ENCODE measurements around the gene PGS1. TPM values are rescaled to one million over a fixed set of nuclear protein-coding genes. Genes with fewer than 3 reads are reported as not detected.

Gene PGS1
- total and polyA plus RNA-seq, 5 donors from 2014 or later: 29.6 to 50.1 (median 32.3) TPM

DNA sequence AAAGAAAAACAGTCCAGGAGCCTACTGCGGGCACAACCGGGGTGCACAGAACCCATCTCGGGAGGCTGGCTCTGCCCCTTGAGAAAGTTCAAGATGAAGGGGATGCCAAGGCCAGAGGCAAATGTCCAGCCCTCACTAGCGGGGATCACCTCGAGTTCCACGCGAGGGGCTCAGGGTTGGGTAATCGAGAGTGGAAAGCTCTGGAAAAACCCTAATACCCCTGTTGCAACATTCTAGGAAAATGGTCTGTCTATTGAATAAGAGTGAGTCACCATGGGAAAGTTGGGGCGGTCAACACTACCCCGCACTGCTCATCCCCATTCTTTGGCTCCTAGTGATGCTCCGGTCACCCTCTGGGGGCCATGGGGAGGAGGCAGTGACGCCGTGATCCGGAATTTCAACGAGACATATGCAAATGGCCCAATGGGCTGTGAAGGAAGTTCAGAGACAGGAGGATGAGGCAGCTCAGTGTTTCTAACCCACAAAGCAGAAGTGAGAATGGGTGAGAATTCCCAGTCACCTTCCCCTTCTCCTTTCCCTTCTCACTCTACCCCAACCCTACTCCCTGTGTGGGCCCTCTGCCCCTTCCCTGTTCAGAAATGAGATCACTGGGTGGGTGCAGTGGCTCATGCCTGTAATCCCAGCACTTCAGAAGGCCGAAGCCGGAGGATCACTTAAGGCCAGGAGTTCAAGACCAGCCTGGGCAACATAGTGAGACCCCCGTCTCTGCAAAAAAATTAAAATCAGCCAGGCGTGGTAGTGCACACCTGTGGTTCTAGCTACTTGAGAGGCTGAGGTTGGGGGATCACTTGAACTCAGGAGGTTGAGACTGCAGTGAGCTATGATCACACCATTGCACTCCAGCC is 41.0 kb upstream of the PGS1 start:
- Histone ChIP-seq H3K4me3 (ENCODE audit: low read depth, low read length) (no peak overlapping the region), H3K27ac (ENCODE audit: insufficient read depth, low read length, poor library complexity, severe bottlenecking) (no peak overlapping the region), H3K36me3 (ENCODE audit: control insufficient read depth, insufficient read depth, low read length) (no peaks in the 10 kb centered on the region), H3K4me1 (ENCODE audit: control insufficient read depth, insufficient read depth, low read length, poor library complexity, severe bottlenecking) (peaks cover 57% of the 10 kb centered on the region), H3K9me3 (ENCODE audit: control insufficient read depth in 2 of 2, low read length in 2 of 2) (no peaks in the 10 kb centered on the region), H3K27me3 (ENCODE audit: control insufficient read depth, insufficient read depth, low read length) (no peaks in the 10 kb centered on the region)
- Mint-ChIP-seq H3K9me3 (no peaks in the 10 kb centered on the region), H3K27ac (peak overlapping the region in 2 of 3 donors; percentile 20 to 93), H3K36me3 (no peaks in the 10 kb centered on the region), H3K4me3 (peak overlapping the region in 1 of 4 donors; percentile 20), H3K27me3 (no peaks in the 10 kb centered on the region), H3K4me1 (peaks cover 24 to 67% (median 37%) of the 10 kb centered on the region in 4 donors)
- DNase-seq: no peak
- peak in 1 of 2 donors; percentile 36 for ATAC-seq (ENCODE audit: low read depth in 2 of 2)

DNA sequence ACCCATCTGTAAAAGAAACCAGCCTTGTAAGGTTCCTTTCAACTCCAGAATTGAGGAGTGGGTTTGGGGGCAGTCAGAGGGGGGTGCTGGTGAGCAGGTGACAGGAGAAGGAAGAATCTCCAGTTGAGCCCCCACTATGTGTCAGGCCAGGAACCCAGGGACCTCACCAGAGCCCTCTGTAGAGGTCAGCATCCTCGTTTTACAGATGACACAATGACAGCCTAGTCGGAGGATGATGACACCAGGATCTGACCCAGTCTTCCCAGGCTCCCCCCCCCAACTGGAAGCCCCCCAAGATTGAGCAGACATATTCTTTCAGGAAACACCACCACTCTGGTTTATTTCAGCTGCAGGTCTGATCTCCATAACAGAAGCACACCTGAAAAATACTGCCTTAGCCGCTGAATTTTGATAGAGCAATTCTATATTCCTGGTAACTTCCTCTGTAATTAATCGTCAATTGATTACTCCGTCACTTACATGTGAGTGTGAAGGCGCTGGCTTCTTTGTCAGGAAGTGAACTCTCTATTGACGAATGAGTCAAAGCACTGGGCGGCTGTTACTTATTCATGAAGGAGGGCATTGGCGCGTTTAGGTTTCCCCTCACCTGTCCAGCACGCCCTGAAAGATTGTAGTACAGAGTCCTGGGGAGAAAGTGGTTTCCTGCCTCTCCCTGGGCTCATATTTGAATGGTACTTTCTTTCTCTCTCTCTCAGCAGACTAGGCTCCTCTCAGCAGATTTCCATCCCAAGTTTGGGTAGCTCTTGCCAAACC is 39.8 kb upstream of the PGS1 start:
- Mint-ChIP-seq H3K27ac (peak overlapping the region; percentile 89 to 93 (median 92)), H3K27me3 (no peaks in the 10 kb centered on the region), H3K4me1 (peaks cover 18 to 68% (median 36%) of the 10 kb centered on the region in 4 donors), H3K36me3 (no peaks in the 10 kb centered on the region), H3K4me3 (peak overlapping the region; percentile 75 to 88 (median 78)), H3K9me3 (no peaks in the 10 kb centered on the region)
- H3K4me3 ChIP-seq (ENCODE audit: low read depth, low read length): peak overlapping the region; percentile 38
- H3K36me3 ChIP-seq (ENCODE audit: control insufficient read depth, insufficient read depth, low read length): no peaks in the 10 kb centered on the region
- H3K9me3 ChIP-seq (ENCODE audit: control insufficient read depth in 2 of 2, low read length in 2 of 2): no peaks in the 10 kb centered on the region
- ATAC-seq (ENCODE audit: low read depth in 2 of 2) (peak; percentile 21 to 56), DNase-seq (peak in 2 of 3 donors; percentile 61 to 83)
- H3K27ac ChIP-seq (ENCODE audit: insufficient read depth, low read length, poor library complexity, severe bottlenecking): peak overlapping the region; percentile 65
- no peaks in the 10 kb centered on the region for H3K27me3 ChIP-seq (ENCODE audit: control insufficient read depth, insufficient read depth, low read length)
- peaks cover 57% of the 10 kb centered on the region for H3K4me1 ChIP-seq (ENCODE audit: control insufficient read depth, insufficient read depth, low read length, poor library complexity, severe bottlenecking)

DNA sequence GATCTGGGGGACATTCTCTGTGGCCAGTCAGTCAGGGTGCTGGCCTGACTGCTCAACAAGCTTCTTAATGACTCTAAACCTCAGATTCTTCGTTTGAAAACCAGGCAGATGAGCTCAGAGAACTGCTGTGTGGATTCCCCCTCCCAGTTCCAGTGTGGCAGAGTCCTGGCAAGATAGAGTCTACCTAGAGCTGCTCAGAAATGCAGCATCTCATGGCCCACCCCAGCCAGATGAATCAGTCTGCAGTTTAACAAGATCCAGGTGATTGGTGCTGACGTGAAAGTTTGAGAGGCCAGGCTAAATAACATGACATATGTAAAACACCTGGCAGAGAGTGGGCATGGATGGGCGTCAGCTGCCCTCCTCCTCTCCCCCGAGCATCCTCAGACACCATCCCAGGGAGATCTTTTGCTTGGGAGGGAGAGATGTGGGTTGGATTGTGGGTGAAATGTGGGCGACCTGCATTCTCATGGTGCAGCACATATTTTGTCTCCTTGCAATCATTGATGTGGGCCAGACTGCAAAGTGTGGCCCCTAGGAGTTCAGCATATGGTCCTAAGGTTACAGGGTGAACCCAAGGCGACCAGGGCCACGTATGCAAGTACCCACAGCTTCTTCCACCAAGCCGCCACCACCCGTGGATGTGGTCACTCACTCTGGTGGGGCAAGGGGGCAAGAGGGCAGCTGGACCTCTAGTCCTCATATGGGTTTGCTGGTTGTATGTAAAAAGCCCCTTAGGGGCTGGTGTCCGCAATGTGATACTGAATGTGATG is 38.1 kb upstream of the PGS1 start:
- H3K27me3 ChIP-seq (ENCODE audit: control insufficient read depth, insufficient read depth, low read length): no peaks in the 10 kb centered on the region
- H3K4me1 ChIP-seq (ENCODE audit: control insufficient read depth, insufficient read depth, low read length, poor library complexity, severe bottlenecking): peaks cover 69% of the 10 kb centered on the region
- Mint-ChIP-seq H3K4me3 (peak overlapping the region; percentile 49 to 84 (median 82)), H3K36me3 (no peaks in the 10 kb centered on the region), H3K4me1 (peaks cover 17 to 69% (median 36%) of the 10 kb centered on the region in 4 donors), H3K9me3 (no peaks in the 10 kb centered on the region), H3K27me3 (no peaks in the 10 kb centered on the region), H3K27ac (peak overlapping the region; percentile 80 to 92 (median 92))
- no peaks in the 10 kb centered on the region for H3K36me3 ChIP-seq (ENCODE audit: control insufficient read depth, insufficient read depth, low read length)
- no peak for DNase-seq
- H3K9me3 ChIP-seq (ENCODE audit: control insufficient read depth in 2 of 2, low read length in 2 of 2): no peaks in the 10 kb centered on the region
- no peak overlapping the region for H3K4me3 ChIP-seq (ENCODE audit: low read depth, low read length)
- no peak overlapping the region for H3K27ac ChIP-seq (ENCODE audit: insufficient read depth, low read length, poor library complexity, severe bottlenecking)
- ATAC-seq (ENCODE audit: low read depth in 2 of 2): no peak

DNA sequence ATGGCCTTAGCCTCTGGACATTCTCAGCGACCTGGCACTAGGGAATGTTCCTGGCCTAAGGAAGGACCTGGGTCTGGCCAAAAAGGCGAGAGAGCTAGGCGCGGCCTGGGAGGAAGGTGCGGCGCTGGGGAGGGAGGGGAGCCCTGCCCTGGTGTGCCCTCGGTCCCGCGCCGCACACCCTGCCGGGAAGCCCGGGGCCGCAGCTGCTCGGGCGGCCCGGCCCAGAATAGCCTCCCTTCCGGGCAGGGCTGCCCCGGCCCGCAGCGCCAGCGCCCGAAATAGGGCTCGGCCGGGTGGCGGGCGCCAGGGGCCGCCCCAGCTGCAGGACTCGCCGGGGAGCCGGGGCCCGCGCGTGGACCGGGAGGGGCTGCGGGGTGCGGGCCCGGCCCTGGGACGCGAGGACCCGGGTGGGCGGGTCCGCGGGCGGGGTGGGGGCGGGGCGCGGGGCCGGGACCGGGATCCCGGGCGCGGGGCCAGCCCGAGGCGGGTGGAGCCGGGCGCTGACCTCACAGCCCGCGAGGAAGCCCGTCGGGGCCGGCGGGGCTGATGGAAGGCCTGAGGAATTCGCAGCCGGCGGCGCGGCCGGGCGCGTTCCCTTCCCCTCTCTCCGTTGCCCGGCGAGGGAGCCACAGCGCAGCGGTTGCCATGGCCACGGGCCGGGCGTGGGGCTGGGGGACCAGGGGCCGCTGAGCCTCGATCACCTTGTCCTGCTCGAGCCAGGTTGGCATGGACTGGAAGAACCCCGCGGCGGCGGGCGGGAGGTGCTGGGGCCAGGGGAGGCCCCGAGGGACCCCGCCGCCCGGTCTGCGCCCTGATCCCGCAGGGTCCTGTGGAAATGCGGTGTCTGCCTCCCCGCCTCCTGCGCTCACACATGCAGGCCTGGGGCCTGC is 36.6 kb upstream of the PGS1 start:
- H3K27ac ChIP-seq (ENCODE audit: insufficient read depth, low read length, poor library complexity, severe bottlenecking): peak overlapping the region; percentile 88
- ATAC-seq (ENCODE audit: low read depth in 2 of 2): no peak

DNA sequence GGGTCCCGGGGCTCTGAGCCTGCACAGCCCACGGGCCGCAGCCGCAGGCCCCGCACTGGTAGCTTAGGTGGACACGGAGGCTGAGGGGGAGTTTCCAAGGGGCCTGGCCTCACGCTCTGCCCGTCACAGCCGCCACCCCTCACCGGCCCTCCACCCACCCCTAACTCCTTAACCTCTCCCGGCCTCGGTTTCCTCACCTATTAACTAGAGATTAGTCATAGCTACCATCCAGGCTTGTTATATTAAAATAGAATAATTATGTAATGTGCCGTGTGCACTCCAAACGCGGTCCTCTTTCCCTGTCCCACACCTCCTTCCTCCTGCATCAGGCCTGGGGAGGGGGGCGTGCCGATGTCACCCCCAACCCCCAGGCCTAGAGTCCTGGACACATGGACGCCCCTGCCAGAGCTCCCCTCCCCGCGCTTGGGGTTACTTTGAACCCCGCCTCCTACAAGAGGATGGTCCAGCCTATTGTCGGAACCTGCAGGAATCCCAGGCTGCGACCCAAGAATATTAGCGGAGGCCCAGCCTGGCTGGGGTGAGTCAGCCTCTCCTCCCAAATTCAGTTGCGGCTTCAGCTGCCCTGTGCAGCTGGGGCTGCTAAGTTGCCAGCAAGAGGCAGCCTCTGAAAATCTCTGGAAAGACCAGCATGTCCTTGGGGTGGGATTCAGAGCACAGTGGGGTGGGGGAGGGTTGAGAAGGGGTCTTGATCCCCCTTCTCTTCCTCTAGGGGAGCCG is 35.8 kb upstream of the PGS1 start:
- Mint-ChIP-seq H3K4me3 (peak overlapping the region; percentile 81 to 94 (median 88)), H3K36me3 (no peaks in the 10 kb centered on the region), H3K9me3 (no peaks in the 10 kb centered on the region), H3K27ac (peak overlapping the region; percentile 95 to 97 (median 97)), H3K4me1 (peaks cover 20 to 85% (median 48%) of the 10 kb centered on the region in 4 donors), H3K27me3 (no peaks in the 10 kb centered on the region)
- ATAC-seq (ENCODE audit: low read depth in 2 of 2): no peak
- Histone ChIP-seq H3K36me3 (ENCODE audit: control insufficient read depth, insufficient read depth, low read length) (no peaks in the 10 kb centered on the region), H3K27ac (ENCODE audit: insufficient read depth, low read length, poor library complexity, severe bottlenecking) (peak overlapping the region; percentile 88), H3K27me3 (ENCODE audit: control insufficient read depth, insufficient read depth, low read length) (no peaks in the 10 kb centered on the region), H3K4me1 (ENCODE audit: control insufficient read depth, insufficient read depth, low read length, poor library complexity, severe bottlenecking) (peaks cover 90% of the 10 kb centered on the region), H3K4me3 (ENCODE audit: low read depth, low read length) (no peak overlapping the region), H3K9me3 (ENCODE audit: control insufficient read depth in 2 of 2, low read length in 2 of 2) (no peaks in the 10 kb centered on the region)
- DNase-seq: no peak

More for the DNA sequence above, 36.6 kb upstream of the PGS1 start:
- peak overlapping the region in 3 of 4 donors; percentile 39 to 91 (median 62) for H3K4me3 Mint-ChIP-seq
- Histone ChIP-seq H3K4me1 (ENCODE audit: control insufficient read depth, insufficient read depth, low read length, poor library complexity, severe bottlenecking) (peaks cover 83% of the 10 kb centered on the region), H3K36me3 (ENCODE audit: control insufficient read depth, insufficient read depth, low read length) (no peaks in the 10 kb centered on the region), H3K27me3 (ENCODE audit: control insufficient read depth, insufficient read depth, low read length) (no peaks in the 10 kb centered on the region), H3K4me3 (ENCODE audit: low read depth, low read length) (no peak overlapping the region), H3K9me3 (ENCODE audit: control insufficient read depth in 2 of 2, low read length in 2 of 2) (no peaks in the 10 kb centered on the region)
- peak in 1 of 3 donors; percentile 30 for DNase-seq
- no peaks in the 10 kb centered on the region for H3K27me3 Mint-ChIP-seq
- H3K4me1 Mint-ChIP-seq: peaks cover 20 to 80% (median 42%) of the 10 kb centered on the region in 4 donors
- no peaks in the 10 kb centered on the region for H3K9me3 Mint-ChIP-seq
- H3K27ac Mint-ChIP-seq: no peak overlapping the region
- no peaks in the 10 kb centered on the region for H3K36me3 Mint-ChIP-seq

DNA sequence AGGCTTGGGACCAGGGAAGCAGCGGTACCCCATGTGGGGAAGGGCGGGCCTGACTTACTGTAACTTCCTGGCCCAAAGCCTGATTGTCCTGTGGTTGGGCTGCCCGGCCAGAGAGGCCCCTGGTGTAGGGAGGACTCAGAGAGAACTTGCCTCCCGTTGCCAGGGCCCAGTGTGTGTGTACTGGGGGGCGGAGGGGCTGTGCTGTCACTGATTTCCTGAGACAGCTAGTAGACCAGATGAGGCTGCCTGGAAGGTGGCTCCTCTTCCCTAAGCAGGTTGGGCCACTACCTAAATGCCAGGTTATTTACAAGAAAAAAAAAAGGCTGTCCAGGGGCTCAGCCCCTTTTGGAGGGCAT is 35.3 kb upstream of the PGS1 start:
- H3K36me3 Mint-ChIP-seq: no peaks in the 10 kb centered on the region
- peak overlapping the region; percentile 95 to 97 (median 97) for H3K27ac Mint-ChIP-seq
- H3K36me3 ChIP-seq (ENCODE audit: control insufficient read depth, insufficient read depth, low read length): no peaks in the 10 kb centered on the region
- H3K27me3 ChIP-seq (ENCODE audit: control insufficient read depth, insufficient read depth, low read length): no peaks in the 10 kb centered on the region
- H3K27me3 Mint-ChIP-seq: no peaks in the 10 kb centered on the region
- H3K4me3 ChIP-seq (ENCODE audit: low read depth, low read length): peak overlapping the region; percentile 54
- no peak for DNase-seq
- H3K4me1 ChIP-seq (ENCODE audit: control insufficient read depth, insufficient read depth, low read length, poor library complexity, severe bottlenecking): peaks cover 94% of the 10 kb centered on the region
- no peaks in the 10 kb centered on the region for H3K9me3 Mint-ChIP-seq
- H3K27ac ChIP-seq (ENCODE audit: insufficient read depth, low read length, poor library complexity, severe bottlenecking): peak overlapping the region; percentile 88
- peaks cover 22 to 85% (median 50%) of the 10 kb centered on the region in 4 donors for H3K4me1 Mint-ChIP-seq
- ATAC-seq (ENCODE audit: low read depth in 2 of 2): peak; percentile 1 to 14
- no peaks in the 10 kb centered on the region for H3K9me3 ChIP-seq (ENCODE audit: control insufficient read depth in 2 of 2, low read length in 2 of 2)
- H3K4me3 Mint-ChIP-seq: peak overlapping the region; percentile 81 to 94 (median 88)
